DOHH2 (cell line): ENCODE measurements around the gene TRPC4AP.

Experiments used
- H3F3A ChIP-seq: fragments of 200-600 bp; sonication (generic), shearing (Covaris generic); 2 replicates; pipeline ENCODE4 v1.6.0; 2016; ENCODE audit warnings: antibody characterized with exemption, mild to moderate bottlenecking; ENCODE audit not compliant: control insufficient read depth, insufficient read depth
- H3K27ac ChIP-seq: fragments of 200-600 bp; sonication (generic); 2 replicates; pipeline ENCODE4 v1.5.1; 2014; ENCODE audit warnings: low read depth, mild to moderate bottlenecking, low read length, moderate library complexity
- H3K27me3 ChIP-seq: fragments of 200-600 bp; sonication (generic); 2 replicates; pipeline ENCODE4 v1.6.1; 2014; ENCODE audit warnings: mild to moderate bottlenecking, low read length, mixed read lengths; ENCODE audit not compliant: control insufficient read depth
- H3K36me3 ChIP-seq: fragments of 200-600 bp; sonication (generic); 2 replicates; pipeline ENCODE4 v1.6.1; 2014; ENCODE audit warnings: mild to moderate bottlenecking, low read length, moderate library complexity, mixed read lengths; ENCODE audit not compliant: control insufficient read depth
- H3K4me1 ChIP-seq: fragments of 200-600 bp; sonication (generic); 2 replicates; pipeline ENCODE4 v1.6.1; 2014; ENCODE audit warnings: mild to moderate bottlenecking, low read length, mixed read lengths; ENCODE audit not compliant: control insufficient read depth
- H3K4me2 ChIP-seq: fragments of 200-600 bp; sonication (generic); 2 replicates; pipeline ENCODE4 v1.6.0; 2014; ENCODE audit warnings: mild to moderate bottlenecking, low read length, moderate library complexity
- H3K4me3 ChIP-seq: fragments of 200-600 bp; sonication (generic); 2 replicates; pipeline ENCODE4 v1.5.1; 2014; ENCODE audit warnings: mild to moderate bottlenecking, low read length, mixed read lengths
- H3K79me2 ChIP-seq: fragments of 200-600 bp; sonication (generic); 2 replicates; pipeline ENCODE4 v1.6.1; 2014; ENCODE audit warnings: mild to moderate bottlenecking, low read length, mixed read lengths; ENCODE audit not compliant: control insufficient read depth
- H3K9me2 ChIP-seq: fragments of 200-600 bp; sonication (generic); replicated peaks from 2 replicates; pipeline ENCODE4 v1.6.1; 2014; ENCODE audit warnings: mild to moderate bottlenecking, low read length, mixed read lengths; ENCODE audit not compliant: control insufficient read depth
- H3K9me3 ChIP-seq: fragments of 200-600 bp; sonication (generic); 2 replicates; pipeline ENCODE4 v1.6.1; 2014; ENCODE audit warnings: antibody characterized with exemption, low read length, mixed read lengths; ENCODE audit not compliant: control insufficient read depth, insufficient read depth
- H4K20me1 ChIP-seq: fragments of 200-600 bp; sonication (generic); 2 replicates; pipeline ENCODE4 v1.6.0; 2014; ENCODE audit warnings: low read depth, mild to moderate bottlenecking, antibody characterized with exemption, low read length, moderate library complexity; ENCODE audit not compliant: control insufficient read depth, insufficient read depth
- EZH2phosphoT487 ChIP-seq: fragments of 200-600 bp; sonication (generic); IDR thresholded peaks from 2 replicates; pipeline ENCODE4 v1.6.1; 2017; ENCODE audit warnings: borderline replicate concordance, mild to moderate bottlenecking, antibody characterized with exemption, low read length, moderate library complexity, mixed read lengths
- TF ChIP-seq, protein P1 (sequence below): fragments of 200-600 bp; sonication (generic); IDR thresholded peaks from one replicate; pipeline ENCODE4 v1.5.1; 2014; ENCODE audit warnings: antibody characterized with exemption, mild to moderate bottlenecking, low read depth, low read length; ENCODE audit not compliant: poor library complexity, severe bottlenecking

TRPC4AP gene

DNA sequence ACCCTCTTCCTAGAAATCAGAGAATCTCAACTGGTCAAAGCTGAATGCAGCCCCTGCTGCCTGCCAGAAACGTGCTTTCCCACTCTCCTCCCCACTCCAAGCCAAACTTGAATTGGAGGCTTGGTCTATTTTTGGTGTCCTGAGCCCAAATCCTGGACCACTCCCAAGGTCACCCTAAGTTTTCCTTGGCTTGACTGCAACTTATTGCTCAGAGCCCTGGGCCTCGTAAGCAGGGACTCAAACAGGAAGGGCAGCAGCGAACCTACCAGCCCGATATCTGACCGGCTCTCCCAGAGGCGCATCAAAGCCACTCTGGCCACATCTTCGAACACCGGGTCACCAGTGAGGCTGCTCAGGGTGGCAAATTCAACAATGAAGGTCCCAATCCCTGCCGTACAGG is 41.9 kb upstream of the TRPC4AP start:
- H3K9me3 ChIP-seq = no peaks in the 10 kb centered on the region
- no peak overlapping the region for H3K27ac ChIP-seq
- no peak overlapping the region for H3K4me2 ChIP-seq
- peaks cover 25% of the 10 kb centered on the region for H3K36me3 ChIP-seq
- H3K79me2 ChIP-seq = no peaks in the 10 kb centered on the region
- H3F3A ChIP-seq = no peaks in the 10 kb centered on the region
- no peaks in the 10 kb centered on the region for H3K4me1 ChIP-seq
- TF ChIP-seq, protein P1, sequence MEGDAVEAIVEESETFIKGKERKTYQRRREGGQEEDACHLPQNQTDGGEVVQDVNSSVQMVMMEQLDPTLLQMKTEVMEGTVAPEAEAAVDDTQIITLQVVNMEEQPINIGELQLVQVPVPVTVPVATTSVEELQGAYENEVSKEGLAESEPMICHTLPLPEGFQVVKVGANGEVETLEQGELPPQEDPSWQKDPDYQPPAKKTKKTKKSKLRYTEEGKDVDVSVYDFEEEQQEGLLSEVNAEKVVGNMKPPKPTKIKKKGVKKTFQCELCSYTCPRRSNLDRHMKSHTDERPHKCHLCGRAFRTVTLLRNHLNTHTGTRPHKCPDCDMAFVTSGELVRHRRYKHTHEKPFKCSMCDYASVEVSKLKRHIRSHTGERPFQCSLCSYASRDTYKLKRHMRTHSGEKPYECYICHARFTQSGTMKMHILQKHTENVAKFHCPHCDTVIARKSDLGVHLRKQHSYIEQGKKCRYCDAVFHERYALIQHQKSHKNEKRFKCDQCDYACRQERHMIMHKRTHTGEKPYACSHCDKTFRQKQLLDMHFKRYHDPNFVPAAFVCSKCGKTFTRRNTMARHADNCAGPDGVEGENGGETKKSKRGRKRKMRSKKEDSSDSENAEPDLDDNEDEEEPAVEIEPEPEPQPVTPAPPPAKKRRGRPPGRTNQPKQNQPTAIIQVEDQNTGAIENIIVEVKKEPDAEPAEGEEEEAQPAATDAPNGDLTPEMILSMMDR = no peak
- TF ChIP-seq EZH2phosphoT487 = no peak
- H3K27me3 ChIP-seq = no peaks in the 10 kb centered on the region
- no peaks in the 10 kb centered on the region for H4K20me1 ChIP-seq
- H3K4me3 ChIP-seq = no peak overlapping the region
- no peaks in the 10 kb centered on the region for H3K9me2 ChIP-seq

DNA sequence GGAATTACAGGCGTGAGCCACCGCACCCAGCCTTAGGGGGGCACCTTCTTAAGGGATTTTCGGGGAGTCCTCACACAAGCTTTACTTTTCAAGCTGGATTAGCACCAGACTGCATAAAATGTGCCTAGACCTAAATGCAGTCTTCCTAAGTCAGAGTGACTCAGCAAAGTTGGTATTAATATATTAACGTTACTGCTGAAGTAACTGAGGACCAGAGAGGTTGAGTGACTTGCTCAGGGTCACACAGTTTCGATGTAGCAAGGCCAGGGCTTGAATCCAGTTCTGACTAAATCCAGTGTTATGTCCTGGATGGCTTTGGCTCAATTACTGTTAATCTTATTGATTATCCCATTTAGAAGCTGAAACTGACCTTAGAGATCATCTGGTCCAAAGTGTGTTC is 41.1 kb upstream of the TRPC4AP start:
- H3K36me3 ChIP-seq = peaks cover 25% of the 10 kb centered on the region

DNA sequence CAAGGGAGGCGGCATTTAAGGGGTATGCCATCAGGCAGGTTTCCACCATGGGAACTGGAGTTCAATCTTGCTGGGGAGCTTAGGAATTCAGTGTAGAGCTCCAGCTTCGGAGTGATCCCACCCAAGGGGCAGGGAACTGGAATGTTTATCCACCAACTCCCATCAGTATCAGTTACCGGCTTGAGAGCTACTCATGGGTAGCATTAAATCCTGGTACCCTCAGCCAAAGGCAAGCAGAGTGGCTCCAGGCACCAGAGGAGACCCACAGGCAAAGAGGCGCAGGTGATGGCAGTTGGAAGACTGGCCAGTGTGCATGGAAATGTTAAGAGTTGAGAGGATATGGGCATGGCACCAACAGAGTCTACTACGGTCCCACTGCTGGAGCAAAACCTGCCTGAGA is 40.4 kb upstream of the TRPC4AP start:
- TF ChIP-seq, protein P1 = no peak
- TF ChIP-seq EZH2phosphoT487 = no peak
- Histone ChIP-seq H3K4me1 (no peaks in the 10 kb centered on the region), H3K4me3 (no peak overlapping the region), H3F3A (no peaks in the 10 kb centered on the region), H3K79me2 (no peaks in the 10 kb centered on the region), H3K9me2 (no peaks in the 10 kb centered on the region), H3K27me3 (no peaks in the 10 kb centered on the region), H3K27ac (no peak overlapping the region), H3K4me2 (no peak overlapping the region), H4K20me1 (no peaks in the 10 kb centered on the region), H3K36me3 (peaks cover 25% of the 10 kb centered on the region), H3K9me3 (no peaks in the 10 kb centered on the region)

More for the DNA sequence above, 41.1 kb upstream of the TRPC4AP start:
- no peaks in the 10 kb centered on the region for H3K4me1 ChIP-seq
- H3K9me2 ChIP-seq = no peaks in the 10 kb centered on the region
- TF ChIP-seq EZH2phosphoT487 = no peak
- TF ChIP-seq, protein P1 = no peak
- no peaks in the 10 kb centered on the region for H3F3A ChIP-seq
- no peaks in the 10 kb centered on the region for H4K20me1 ChIP-seq
- H3K27ac ChIP-seq = no peak overlapping the region
- no peaks in the 10 kb centered on the region for H3K79me2 ChIP-seq
- H3K27me3 ChIP-seq = no peaks in the 10 kb centered on the region
- no peak overlapping the region for H3K4me2 ChIP-seq
- H3K9me3 ChIP-seq = no peaks in the 10 kb centered on the region
- no peak overlapping the region for H3K4me3 ChIP-seq

DNA sequence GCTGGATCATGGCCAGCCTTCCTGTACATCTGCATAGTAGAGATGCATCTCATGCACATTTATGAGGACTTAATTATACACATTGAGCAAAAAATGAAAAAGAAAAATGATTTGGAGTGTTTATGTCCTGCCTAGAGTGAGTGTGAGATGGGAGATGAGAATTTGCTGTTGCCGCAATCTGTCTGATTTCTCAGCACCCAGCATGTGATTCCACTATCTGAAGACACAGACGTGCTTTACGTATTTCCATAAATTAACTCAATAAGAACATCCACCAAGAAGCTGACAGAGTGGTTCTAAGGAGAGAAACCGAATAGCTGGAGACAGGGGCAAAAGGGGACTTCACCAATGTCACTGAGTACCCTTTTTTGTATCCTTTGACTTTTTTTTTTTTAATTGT is 39.3 kb upstream of the TRPC4AP start:
- no peaks in the 10 kb centered on the region for H3F3A ChIP-seq
- no peaks in the 10 kb centered on the region for H4K20me1 ChIP-seq
- H3K79me2 ChIP-seq = no peaks in the 10 kb centered on the region
- no peaks in the 10 kb centered on the region for H3K9me3 ChIP-seq
- H3K27me3 ChIP-seq = no peaks in the 10 kb centered on the region
- no peak overlapping the region for H3K4me3 ChIP-seq
- no peaks in the 10 kb centered on the region for H3K4me1 ChIP-seq
- peaks cover 24% of the 10 kb centered on the region for H3K36me3 ChIP-seq
- H3K4me2 ChIP-seq = no peak overlapping the region
- TF ChIP-seq EZH2phosphoT487 = no peak
- TF ChIP-seq, protein P1 = no peak
- no peaks in the 10 kb centered on the region for H3K9me2 ChIP-seq
- no peak overlapping the region for H3K27ac ChIP-seq
